NCI-H2196 treated with DMSO at 0.1 percent for 48 hours (cell line): ENCODE data around the gene LYSMD1.
"Not testable (repeated sequence)": the region's sequence is repeated elsewhere in the genome, so short reads cannot be mapped to it uniquely, and the experiment has no call there.

Experiments
- DNase-seq: peaks from one replicate; lab custom pipeline; 2025; ENCODE audit not compliant: unreplicated experiment; lab: John Stamatoyannopoulos, UW

Gene LYSMD1

GRCh38 chr1:151165738-151166504 lies at the start of gene LYSMD1, which contains the start of gene SCNM1:
Gene LYSMD1 (minus strand): TSS chr1:151165902. CDS start chr1:151165258, 644 bp downstream.
Gene SCNM1 (plus strand): TSS chr1:151166144. CDS start chr1:151166153, 9 bp downstream.
- DNase-seq: peak; percentile 96

- DNase-seq: no peak
These were observed 47.9 kb upstream of the LYSMD1 start for GRCh38 chr1:151213560-151213959.

GRCh38 chr1:151211972-151212705 lies 46.4 kb upstream of the LYSMD1 start:
- no peak for DNase-seq

- no peak for DNase-seq
These were observed 45.1 kb upstream of the LYSMD1 start for GRCh38 chr1:151210830-151211229.

- not testable (repeated sequence) for DNase-seq
These were observed 39.8 kb upstream of the LYSMD1 start for GRCh38 chr1:151205381-151205965.

- DNase-seq: no peak
These were observed 34.3 kb upstream of the LYSMD1 start for GRCh38 chr1:151199873-151200581.

GRCh38 chr1:151198254-151199127 lies 32.8 kb upstream of the LYSMD1 start, which contains the start of gene PIP5K1A:
Gene PIP5K1A (plus strand): TSS chr1:151198552. CDS start chr1:151198997, 445 bp downstream.
- peak; percentile 96 for DNase-seq

- DNase-seq: no peak
These were observed 32.2 kb upstream of the LYSMD1 start for GRCh38 chr1:151197863-151198253.

- peak; percentile 65 for DNase-seq
These were observed 30.6 kb upstream of the LYSMD1 start for GRCh38 chr1:151196292-151196800.

- not testable (repeated sequence) for DNase-seq
These were observed 29.3 kb upstream of the LYSMD1 start for GRCh38 chr1:151194894-151195594.

- DNase-seq: no peak
These were observed 28.2 kb upstream of the LYSMD1 start for GRCh38 chr1:151193856-151194255.

- no peak for DNase-seq
These were observed 27.6 kb upstream of the LYSMD1 start for GRCh38 chr1:151193304-151193703.

- DNase-seq: no peak
These were observed 26.3 kb upstream of the LYSMD1 start for GRCh38 chr1:151192047-151192446.

- peak; percentile 91 for DNase-seq
These were observed 24.1 kb upstream of the LYSMD1 start, which contains the start of gene VPS72 for GRCh38 chr1:151189637-151190445. Gene VPS72 (minus strand): TSS chr1:151190197. CDS start chr1:151190121, 76 bp downstream.

GRCh38 chr1:151188667-151189066 lies 23.0 kb upstream of the LYSMD1 start:
- DNase-seq: not testable (repeated sequence)

- DNase-seq: no peak
These were observed 21.5 kb upstream of the LYSMD1 start for GRCh38 chr1:151187205-151187604.

- no peak for DNase-seq
These were observed 18.5 kb upstream of the LYSMD1 start for GRCh38 chr1:151184211-151184610.

GRCh38 chr1:151176514-151177045 lies 10.9 kb upstream of the LYSMD1 start:
- DNase-seq: no peak
